HepG2 (cell line): ENCODE measurements around the gene TRAPPC1.

Experiments
- NAIF1 ChIP-seq: sonication (generic); formaldehyde crosslinking; IDR thresholded peaks from 2 replicates; pipeline ENCODE4 v1.5.0; 2020; ENCODE audit warnings: mild to moderate bottlenecking, missing genetic modification reagents, borderline replicate concordance
- POLR2A ChIP-seq, 2 experiments: IDR thresholded peaks; 2 replicates each; pipeline ENCODE4 v1.6.1; 2011; ENCODE audit warnings: low read depth in 2 of 2, low read length in 2 of 2, mild to moderate bottlenecking in 1 of 2, moderate library complexity in 1 of 2; ENCODE audit not compliant: insufficient read depth in 1 of 2
- SIN3B ChIP-seq: fragments of 150-350 bp; IDR thresholded peaks from 2 replicates; pipeline ENCODE4 v1.6.1; 2014; ENCODE audit warnings: low read length
- TF ChIP-seq, protein P1 (sequence below): sonication (generic); formaldehyde crosslinking; IDR thresholded peaks from 2 replicates; pipeline ENCODE4 v1.5.0; 2020; ENCODE audit warnings: mild to moderate bottlenecking, missing genetic modification reagents, moderate library complexity
- TF ChIP-seq, protein P2 (sequence below): IDR thresholded peaks from 2 replicates; pipeline ENCODE4 v1.6.1; 2016

- TF ChIP-seq, protein P1, sequence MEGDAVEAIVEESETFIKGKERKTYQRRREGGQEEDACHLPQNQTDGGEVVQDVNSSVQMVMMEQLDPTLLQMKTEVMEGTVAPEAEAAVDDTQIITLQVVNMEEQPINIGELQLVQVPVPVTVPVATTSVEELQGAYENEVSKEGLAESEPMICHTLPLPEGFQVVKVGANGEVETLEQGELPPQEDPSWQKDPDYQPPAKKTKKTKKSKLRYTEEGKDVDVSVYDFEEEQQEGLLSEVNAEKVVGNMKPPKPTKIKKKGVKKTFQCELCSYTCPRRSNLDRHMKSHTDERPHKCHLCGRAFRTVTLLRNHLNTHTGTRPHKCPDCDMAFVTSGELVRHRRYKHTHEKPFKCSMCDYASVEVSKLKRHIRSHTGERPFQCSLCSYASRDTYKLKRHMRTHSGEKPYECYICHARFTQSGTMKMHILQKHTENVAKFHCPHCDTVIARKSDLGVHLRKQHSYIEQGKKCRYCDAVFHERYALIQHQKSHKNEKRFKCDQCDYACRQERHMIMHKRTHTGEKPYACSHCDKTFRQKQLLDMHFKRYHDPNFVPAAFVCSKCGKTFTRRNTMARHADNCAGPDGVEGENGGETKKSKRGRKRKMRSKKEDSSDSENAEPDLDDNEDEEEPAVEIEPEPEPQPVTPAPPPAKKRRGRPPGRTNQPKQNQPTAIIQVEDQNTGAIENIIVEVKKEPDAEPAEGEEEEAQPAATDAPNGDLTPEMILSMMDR = no peak
- TF ChIP-seq SIN3B (no peak), POLR2A (IDR thresholded peaks at IDR 0.05; ENCODE audit: insufficient read depth in 1 of 2, low read depth in 2 of 2, low read length in 2 of 2) (no peak), NAIF1 (no peak)
- TF ChIP-seq, protein P2, sequence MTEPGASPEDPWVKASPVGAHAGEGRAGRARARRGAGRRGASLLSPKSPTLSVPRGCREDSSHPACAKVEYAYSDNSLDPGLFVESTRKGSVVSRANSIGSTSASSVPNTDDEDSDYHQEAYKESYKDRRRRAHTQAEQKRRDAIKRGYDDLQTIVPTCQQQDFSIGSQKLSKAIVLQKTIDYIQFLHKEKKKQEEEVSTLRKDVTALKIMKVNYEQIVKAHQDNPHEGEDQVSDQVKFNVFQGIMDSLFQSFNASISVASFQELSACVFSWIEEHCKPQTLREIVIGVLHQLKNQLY = no peak
These were observed 2.4 kb downstream of the TRAPPC1 start, which contains the start of gene KCNAB3 for GRCh38 chr17:7929158-7930023.
